H1 (cell line): ENCODE data around the gene SNX2. TPM values are rescaled to one million over a fixed set of nuclear protein-coding genes. Genes with fewer than 3 reads are reported as not detected.

Experiments
- CTCF ChIA-PET: fragments of 300-600 bp; sonication (Branson Sonifier 250); formaldehyde crosslinking; loops from one replicate; lab custom pipeline; 2021; ENCODE audit not compliant: partially characterized antibody; lab: Charles Lee
- POLR2A ChIA-PET: fragments of 300-600 bp; sonication (Branson Sonifier 250); formaldehyde crosslinking; loops from one replicate; lab custom pipeline; 2021; ENCODE audit warnings: inconsistent platforms; ENCODE audit not compliant: partially characterized antibody; lab: Charles Lee
- DNase-seq, 2 experiments: peaks; one replicate each; pipeline versions ENCODE4 v3.0.0 to v3.0.0-alpha.2; 2010 to 2022; ENCODE audit warnings: low spot score in 2 of 2, low read depth in 1 of 2, mixed read lengths in 1 of 2
- FAIRE-seq: peaks from 2 replicates; lab custom pipeline; 2011; peaks lifted over from hg19 to GRCh38; lab: Jason Lieb, UNC
- H2AFZ ChIP-seq: 2 replicates; pipeline ENCODE4 v1.8.1; 2012; ENCODE audit warnings: low read length, inconsistent platforms
- H2AK5ac ChIP-seq: 2 replicates; pipeline ENCODE4 v1.6.1; 2013; ENCODE audit warnings: low read depth, low read length
- H2BK120ac ChIP-seq: replicated peaks from 2 replicates; pipeline ENCODE3; 2013; ENCODE audit warnings: low read depth, low read length, inconsistent platforms
- H2BK12ac ChIP-seq: 2 replicates; pipeline ENCODE4 v1.6.1; 2013; ENCODE audit warnings: low read depth, low read length
- H2BK15ac ChIP-seq: 2 replicates; pipeline ENCODE4 v1.6.1; 2013; ENCODE audit warnings: low read length
- H2BK20ac ChIP-seq: 2 replicates; pipeline ENCODE4 v1.6.1; 2013; ENCODE audit warnings: low read length
- H2BK5ac ChIP-seq: 2 replicates; pipeline ENCODE4 v1.6.1; 2013; ENCODE audit warnings: low read depth, low read length
- H3K14ac ChIP-seq: 2 replicates; pipeline ENCODE4 v1.6.1; 2013; ENCODE audit warnings: inconsistent platforms; ENCODE audit not compliant: insufficient read length
- H3K18ac ChIP-seq: 2 replicates; pipeline ENCODE4 v1.6.1; 2013; ENCODE audit warnings: low read length; ENCODE audit errors: extremely low read depth
- H3K23ac ChIP-seq: 2 replicates; pipeline ENCODE4 v1.6.1; 2013; ENCODE audit warnings: inconsistent platforms; ENCODE audit not compliant: insufficient read length
- H3K23me2 ChIP-seq: 2 replicates; pipeline ENCODE4 v1.6.1; 2013; ENCODE audit warnings: low read depth, low read length
- H3K27ac ChIP-seq: 2 replicates; pipeline ENCODE4 v1.6.1; 2011; ENCODE audit warnings: low read depth, low read length, inconsistent platforms
- H3K27me3 ChIP-seq, 4 experiments: replicated peaks in 1 of 4; 1 replicate in 1 of 4; 2 replicates in 3 of 4; pipeline versions ENCODE4 v1.6.1 to v1.8.1; 2011 to 2013; ENCODE audit warnings: low read length in 3 of 4, mild to moderate bottlenecking in 3 of 4, inconsistent platforms in 2 of 4, mixed read lengths in 2 of 4, moderate library complexity in 1 of 4; ENCODE audit not compliant: control insufficient read depth in 3 of 4, insufficient read depth in 3 of 4; ENCODE audit errors: extremely low read depth in 1 of 4
- H3K36me3 ChIP-seq, 4 experiments: 2 replicates each; pipeline versions ENCODE4 v1.6.1 to v1.8.1; 2011 to 2013; ENCODE audit warnings: mild to moderate bottlenecking in 4 of 4, low read length in 3 of 4, moderate library complexity in 2 of 4, control low read depth in 1 of 4, inconsistent platforms in 1 of 4; ENCODE audit not compliant: insufficient read depth in 4 of 4, control insufficient read depth in 2 of 4
- H3K4ac ChIP-seq: replicated peaks from 2 replicates; pipeline ENCODE3; 2013; ENCODE audit warnings: low read length, low read depth, mixed read lengths, inconsistent platforms; ENCODE audit not compliant: insufficient read length
- H3K4me1 ChIP-seq, 4 experiments: replicated peaks in 1 of 4; 1 replicate in 1 of 4; 2 replicates in 3 of 4; pipeline versions ENCODE4 v1.6.1 to v1.8.1; 2011 to 2013; ENCODE audit warnings: low read length in 3 of 4, inconsistent platforms in 2 of 4, mixed read lengths in 1 of 4; ENCODE audit not compliant: insufficient read depth in 4 of 4, control insufficient read depth in 3 of 4
- H3K4me2 ChIP-seq, 2 experiments: 2 replicates each; pipeline versions ENCODE4 v1.6.1 to v1.8.1; 2011 to 2013; ENCODE audit warnings: low read depth in 2 of 2, low read length in 2 of 2, control low read depth in 1 of 2, inconsistent platforms in 1 of 2, mild to moderate bottlenecking in 1 of 2; ENCODE audit not compliant: insufficient read depth in 1 of 2
- H3K4me3 ChIP-seq, 4 experiments: fragments of 200-600, 300-600 bp in 1 of 4; sonication (generic), shearing (Covaris generic), sonication (Bioruptor Twin) in 1 of 4; 2 replicates each; pipeline versions ENCODE4 v1.5.1 to v1.8.1; 2011 to 2016; ENCODE audit warnings: low read length in 4 of 4, low read depth in 3 of 4, control low read depth in 2 of 4, inconsistent platforms in 2 of 4, mild to moderate bottlenecking in 2 of 4, mixed read lengths in 1 of 4, moderate library complexity in 1 of 4; ENCODE audit not compliant: insufficient read depth in 2 of 4; ENCODE audit errors: extremely low read depth in 1 of 4
- H3K56ac ChIP-seq: replicated peaks from 2 replicates; pipeline ENCODE3; 2013; ENCODE audit warnings: low read depth, mild to moderate bottlenecking, mixed read lengths, low read length, inconsistent platforms; ENCODE audit not compliant: insufficient read length
- H3K79me1 ChIP-seq: 2 replicates; pipeline ENCODE4 v1.6.1; 2013; ENCODE audit warnings: low read depth, low read length, control low read depth
- H3K79me2 ChIP-seq, 2 experiments: 2 replicates each; pipeline versions ENCODE4 v1.6.1 to v1.8.1; 2012 to 2013; ENCODE audit warnings: low read length in 2 of 2, mild to moderate bottlenecking in 2 of 2, inconsistent platforms in 1 of 2; ENCODE audit not compliant: insufficient read depth in 2 of 2, control insufficient read depth in 1 of 2
- H3K9ac ChIP-seq, 4 experiments: replicated peaks in 1 of 4; 1 replicate in 1 of 4; 2 replicates in 3 of 4; pipeline versions ENCODE4 v1.6.1 to v1.8.1; 2011 to 2013; ENCODE audit warnings: low read depth in 3 of 4, low read length in 3 of 4, control low read depth in 2 of 4, mild to moderate bottlenecking in 2 of 4, moderate library complexity in 2 of 4, inconsistent platforms in 1 of 4; ENCODE audit errors: extremely low read depth in 1 of 4
- H3K9me3 ChIP-seq, 2 experiments: 2 replicates each; pipeline versions ENCODE4 v1.6.1 to v1.8.1; 2012 to 2013; ENCODE audit warnings: mild to moderate bottlenecking in 2 of 2, moderate library complexity in 2 of 2, control low read depth in 1 of 2, inconsistent platforms in 1 of 2, low read depth in 1 of 2, low read length in 1 of 2, mixed read lengths in 1 of 2; ENCODE audit not compliant: insufficient read depth in 2 of 2
- H4K20me1 ChIP-seq, 2 experiments: replicated peaks in 1 of 2; 2 replicates each; pipeline versions ENCODE3 to v1.8.1; 2011 to 2013; ENCODE audit warnings: inconsistent platforms in 2 of 2, low read length in 2 of 2, mild to moderate bottlenecking in 1 of 2; ENCODE audit not compliant: insufficient read depth in 2 of 2, control insufficient read depth in 1 of 2
- H4K5ac ChIP-seq: 2 replicates; pipeline ENCODE4 v1.6.1; 2013; ENCODE audit warnings: low read length, low read depth, mixed read lengths, inconsistent platforms; ENCODE audit not compliant: insufficient read length
- H4K8ac ChIP-seq: 2 replicates; pipeline ENCODE4 v1.8.0; 2013; ENCODE audit warnings: mild to moderate bottlenecking, moderate library complexity, low read length, inconsistent platforms; ENCODE audit not compliant: insufficient read depth; ENCODE audit errors: extremely low read depth
- H4K91ac ChIP-seq: replicated peaks from 2 replicates; pipeline ENCODE3; 2013; ENCODE audit warnings: low read length, mixed read lengths, inconsistent platforms; ENCODE audit not compliant: insufficient read length
- CBX5 ChIP-seq: fragments of 300-800, 300-1000 bp; sonication (generic); IDR thresholded peaks from 2 replicates; pipeline ENCODE4 v1.7.1; 2016; ENCODE audit warnings: antibody characterized with exemption, low read length, low read depth
- CHD2 ChIP-seq: IDR thresholded peaks from 2 replicates; pipeline ENCODE4 v1.6.1; 2012; ENCODE audit warnings: low read length, improper control_type of control experiment
- EGR1 ChIP-seq: IDR thresholded peaks from 2 replicates; pipeline ENCODE4 v1.6.1; 2011; ENCODE audit warnings: low read depth, low read length, borderline replicate concordance
- KDM4A ChIP-seq: IDR thresholded peaks from one replicate; pipeline ENCODE4 v1.7.1; 2012; ENCODE audit warnings: low read depth, mild to moderate bottlenecking, moderate library complexity, low read length, inconsistent platforms; ENCODE audit not compliant: severe bottlenecking
- MAFK ChIP-seq: IDR thresholded peaks from 2 replicates; pipeline ENCODE4 v1.6.1; 2012; ENCODE audit warnings: low read depth, mild to moderate bottlenecking, improper control_type of control experiment, low read length
- MAX ChIP-seq: IDR thresholded peaks from 2 replicates; pipeline ENCODE4 v1.6.1; 2012; ENCODE audit warnings: inconsistent platforms
- POLR2A ChIP-seq, 2 experiments: IDR thresholded peaks; 1 replicate in 1 of 2; 2 replicates in 1 of 2; pipeline ENCODE4 v1.6.1; 2011; ENCODE audit warnings: low read depth in 2 of 2, low read length in 2 of 2, mild to moderate bottlenecking in 2 of 2; ENCODE audit errors: control extremely low read depth in 1 of 2
- RAD21 ChIP-seq, 2 experiments: IDR thresholded peaks in 1 of 2; conservative IDR thresholded peaks in 1 of 2; 2 replicates each; pipeline ENCODE4 v1.6.1; 2011; ENCODE audit warnings: low read depth in 2 of 2, low read length in 2 of 2, improper control_type of control experiment in 1 of 2, inconsistent platforms in 1 of 2, mild to moderate bottlenecking in 1 of 2, moderate library complexity in 1 of 2
- RBBP5 ChIP-seq: IDR thresholded peaks from 2 replicates; pipeline ENCODE4 v1.7.1; 2012; ENCODE audit warnings: low read depth, mild to moderate bottlenecking, inconsistent platforms, low read length, moderate library complexity, borderline replicate concordance
- SIN3A ChIP-seq, 2 experiments: IDR thresholded peaks in 1 of 2; conservative IDR thresholded peaks in 1 of 2; 2 replicates each; pipeline ENCODE4 v1.6.1; 2011 to 2012; ENCODE audit warnings: low read length in 2 of 2, improper control_type of control experiment in 1 of 2, low read depth in 1 of 2, mild to moderate bottlenecking in 1 of 2
- WGBS, 2 experiments: shearing (Covaris generic) in 1 of 2; methylation state at CpG; one replicate each; pipeline versions ENCODE4 v1.1.6 to v1.1.7; 2013 to 2015; ENCODE audit warnings: low lambda C conversion rate in 2 of 2, mixed read lengths in 2 of 2, inconsistent platforms in 1 of 2, low coverage in 1 of 2, missing lambda C conversion rate in 1 of 2; ENCODE audit not compliant: insufficient replicate concordance in 2 of 2, insufficient coverage in 1 of 2, insufficient read length in 1 of 2; ENCODE audit errors: extremely low coverage in 1 of 2, missing lambda C conversion rate in 1 of 2; 5-methylcytosine and 5-hydroxymethylcytosine counted together
- polyA plus RNA-seq, 7 experiments: library from polyadenylated mRNA; depleted of rRNA in 3 of 7; stranded (reverse) in 5 of 7; unstranded in 2 of 7; fragments of >200 nt in 5 of 7; fragments of 200-250 nt in 2 of 7; gene quantifications; 1 replicate in 5 of 7; 2 replicates in 1 of 7; 4 replicates in 1 of 7; pipeline versions ENCODE4 v1.2.1 to v1.2.3, GENCODE V29; 2011 to 2013; ENCODE audit warnings: missing spikeins in 2 of 7, mixed read lengths in 2 of 7
- total RNA-seq: library from RNA; stranded (reverse); fragmentation: NEBNext Ultra II Directional; extraction: Animal tissue kit (Norgen Biotek cat#: 25700); gene quantifications from 2 replicates; pipeline ENCODE4 v1.2.1, GENCODE V29; 2021

Gene SNX2
- total and polyA plus RNA-seq, 2 of the 8 experiments (the other 6 are each of a cell fraction or from before 2014, with no cell fraction given), result 51.0 to 61.2 TPM

GRCh38 chr5:122845229-122846050 lies 70.6 kb downstream of the SNX2 start, which contains the start of gene SNX24:
Gene SNX24 (plus strand): TSS chr5:122845613. CDS start chr5:122845634, 21 bp downstream.
- H4K5ac ChIP-seq, result no peak within 1 kb of the TSS
- peaks cover 4% of the 10 kb centered on the region for H3K23me2 ChIP-seq
- no peaks in the 10 kb centered on the region for H3K36me3 ChIP-seq
- H3K4me3 ChIP-seq, result peak within 1 kb of the TSS; percentile 67 to 83 (median 78)
- peak within 1 kb of the TSS; percentile 62 to 77 (median 72) for H3K9ac ChIP-seq
- peak within 1 kb of the TSS; percentile 93 for H2AFZ ChIP-seq
- peak within 1 kb of the TSS; percentile 74 to 83 for H3K4me2 ChIP-seq
- peaks cover 0 to 10% (median 3%) of the 10 kb centered on the region in 4 experiments; a peak in 4 of 7 replicates for H3K4me1 ChIP-seq
- no peak within 1 kb of the TSS for H3K56ac ChIP-seq
- H4K20me1 ChIP-seq, result no peaks in the 10 kb centered on the region
- H3K27ac ChIP-seq, result no peak within 1 kb of the TSS; the same call in 1 of the 2 replicates
- H2BK12ac ChIP-seq, result no peak within 1 kb of the TSS
- H3K27me3 ChIP-seq, result peaks cover 0 to 6% (median 5%) of the 10 kb centered on the region in 4 experiments; a peak in 4 of 7 replicates
- H2BK120ac ChIP-seq, result no peak within 1 kb of the TSS
- H2BK15ac ChIP-seq, result no peak within 1 kb of the TSS
- WGBS, 2 experiments, result 1% methylated on average over 62 of the region's 92 CpGs; no CpG with 5 or more reads in 1 of the 2 experiments
- H3K79me1 ChIP-seq, result no peaks in the 10 kb centered on the region
- H4K91ac ChIP-seq, result no peak within 1 kb of the TSS
- peaks cover 0 to 4% of the 10 kb centered on the region in 2 experiments; a peak in 1 of 4 replicates for H3K79me2 ChIP-seq
- peak; percentile 33 to 87 for DNase-seq
- ChIA-PET POLR2A (interaction anchor here (0.6 to 1.6 kb wide), 13 partner anchors 16 to 616 kb away, joined by 3 to 4 read pairs (median 3); no protein-coding TSS in a partner anchor), CTCF (interaction anchor here (0.7 to 1.5 kb wide), 2 partner anchors 27 to 240 kb away, joined by 3 to 4 read pairs; no protein-coding TSS in a partner anchor)
- H2BK5ac ChIP-seq, result 0 out of 2 replicates have a peak within 1 kb of the TSS, but pooled peaks have one; percentile 22
- H3K4ac ChIP-seq, result no peak within 1 kb of the TSS
- H3K23ac ChIP-seq, result no peak within 1 kb of the TSS
- no peak within 1 kb of the TSS for H2AK5ac ChIP-seq
- no peak for FAIRE-seq
- peak within 1 kb of the TSS; percentile 69; the same call in 1 of the 2 replicates for H4K8ac ChIP-seq
- peak within 1 kb of the TSS; percentile 62 for H3K18ac ChIP-seq
- no peaks in the 10 kb centered on the region for H3K9me3 ChIP-seq
- no peak within 1 kb of the TSS for H2BK20ac ChIP-seq
- no peak within 1 kb of the TSS for H3K14ac ChIP-seq
- TF ChIP-seq POLR2A (IDR thresholded peaks at IDR 0.05; ENCODE audit: control extremely low read depth in 1 of 2, low read depth in 2 of 2, low read length in 2 of 2) (peak; percentile 62; a peak in 2 of 3 replicates), CBX5 (no peak), EGR1 (0 out of 2 replicates have a peak, but pooled peaks have one; percentile 8), RAD21 (IDR thresholded peaks at IDR 0.05 in 1 of 2, conservative IDR thresholded peaks at IDR 0.05 in 1 of 2; ENCODE audit: low read depth in 2 of 2, low read length in 2 of 2) (peak in 1 of 2 experiments; percentile 19; a peak in 1 of 4 replicates), CHD2 (no peak), MAX (peak; percentile 6; the same call in 1 of the 2 replicates), SIN3A (conservative IDR thresholded peaks at IDR 0.05 in 1 of 2, IDR thresholded peaks at IDR 0.05 in 1 of 2; ENCODE audit: low read depth in 1 of 2, low read length in 2 of 2) (peak; percentile 35 to 60; a peak in 1 of 4 replicates), MAFK (peak; percentile 91; the same call in 1 of the 2 replicates), RBBP5 (peak; percentile 92), KDM4A (peak; percentile 82)
